Measurements from ENCODE around the gene RASEF.

DNA sequence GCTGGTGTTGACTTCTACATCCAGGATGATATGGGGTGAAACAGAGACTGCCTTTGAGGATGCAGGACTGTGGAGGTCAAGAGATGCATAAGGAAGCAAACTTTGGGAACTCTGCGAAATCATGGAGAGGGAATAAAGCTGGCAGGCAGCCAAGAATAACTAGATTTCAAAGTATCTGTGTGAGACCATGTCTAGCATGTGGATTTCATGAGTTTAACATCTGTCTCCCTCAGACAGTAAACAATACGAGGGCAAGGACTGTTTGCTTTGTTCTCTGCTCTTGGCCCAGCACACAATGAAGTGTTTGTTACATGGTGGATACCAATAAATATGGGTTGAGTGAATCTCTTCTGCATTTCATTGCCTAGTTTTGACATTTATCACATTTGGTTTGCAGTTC is 71.3 kb downstream of the RASEF start:
- TF ChIP-seq CTCF (IDR thresholded peaks at IDR 0.05; ENCODE audit: low read length) (no peak), EZH2 (optimal IDR thresholded peaks at IDR 0.05; ENCODE audit: low read depth, low read length) (no peak), EZH2phosphoT487 (IDR thresholded peaks at IDR 0.05; ENCODE audit: low read length) (no peak)
